H1 (cell line): ENCODE measurements around the gene COL27A1. TPM values are rescaled to one million over a fixed set of nuclear protein-coding genes. Genes with fewer than 3 reads are reported as not detected.

Experiments
- CTCF ChIA-PET: fragments of 300-600 bp; sonication (Branson Sonifier 250); formaldehyde crosslinking; loops from one replicate; lab custom pipeline; 2021; ENCODE audit not compliant: partially characterized antibody; lab: Charles Lee
- POLR2A ChIA-PET: fragments of 300-600 bp; sonication (Branson Sonifier 250); formaldehyde crosslinking; loops from one replicate; lab custom pipeline; 2021; ENCODE audit warnings: inconsistent platforms; ENCODE audit not compliant: partially characterized antibody; lab: Charles Lee
- DNase-seq, 2 experiments: peaks; one replicate each; pipeline versions ENCODE4 v3.0.0 to v3.0.0-alpha.2; 2010 to 2022; ENCODE audit warnings: low spot score in 2 of 2, low read depth in 1 of 2, mixed read lengths in 1 of 2
- FAIRE-seq: peaks from 2 replicates; lab custom pipeline; 2011; peaks lifted over from hg19 to GRCh38; lab: Jason Lieb, UNC
- H2AFZ ChIP-seq: 2 replicates; pipeline ENCODE4 v1.8.1; 2012; ENCODE audit warnings: low read length, inconsistent platforms
- H2AK5ac ChIP-seq: 2 replicates; pipeline ENCODE4 v1.6.1; 2013; ENCODE audit warnings: low read depth, low read length
- H2BK120ac ChIP-seq: replicated peaks from 2 replicates; pipeline ENCODE3; 2013; ENCODE audit warnings: low read depth, low read length, inconsistent platforms
- H2BK12ac ChIP-seq: 2 replicates; pipeline ENCODE4 v1.6.1; 2013; ENCODE audit warnings: low read depth, low read length
- H2BK15ac ChIP-seq: 2 replicates; pipeline ENCODE4 v1.6.1; 2013; ENCODE audit warnings: low read length
- H2BK20ac ChIP-seq: 2 replicates; pipeline ENCODE4 v1.6.1; 2013; ENCODE audit warnings: low read length
- H2BK5ac ChIP-seq: 2 replicates; pipeline ENCODE4 v1.6.1; 2013; ENCODE audit warnings: low read depth, low read length
- H3K14ac ChIP-seq: 2 replicates; pipeline ENCODE4 v1.6.1; 2013; ENCODE audit warnings: inconsistent platforms; ENCODE audit not compliant: insufficient read length
- H3K18ac ChIP-seq: 2 replicates; pipeline ENCODE4 v1.6.1; 2013; ENCODE audit warnings: low read length; ENCODE audit errors: extremely low read depth
- H3K23ac ChIP-seq: 2 replicates; pipeline ENCODE4 v1.6.1; 2013; ENCODE audit warnings: inconsistent platforms; ENCODE audit not compliant: insufficient read length
- H3K23me2 ChIP-seq: 2 replicates; pipeline ENCODE4 v1.6.1; 2013; ENCODE audit warnings: low read depth, low read length
- H3K27ac ChIP-seq: 2 replicates; pipeline ENCODE4 v1.6.1; 2011; ENCODE audit warnings: low read depth, low read length, inconsistent platforms
- H3K27me3 ChIP-seq, 4 experiments: replicated peaks in 1 of 4; 1 replicate in 1 of 4; 2 replicates in 3 of 4; pipeline versions ENCODE4 v1.6.1 to v1.8.1; 2011 to 2013; ENCODE audit warnings: low read length in 3 of 4, mild to moderate bottlenecking in 3 of 4, inconsistent platforms in 2 of 4, mixed read lengths in 2 of 4, moderate library complexity in 1 of 4; ENCODE audit not compliant: control insufficient read depth in 3 of 4, insufficient read depth in 3 of 4; ENCODE audit errors: extremely low read depth in 1 of 4
- H3K36me3 ChIP-seq, 4 experiments: 2 replicates each; pipeline versions ENCODE4 v1.6.1 to v1.8.1; 2011 to 2013; ENCODE audit warnings: mild to moderate bottlenecking in 4 of 4, low read length in 3 of 4, moderate library complexity in 2 of 4, control low read depth in 1 of 4, inconsistent platforms in 1 of 4; ENCODE audit not compliant: insufficient read depth in 4 of 4, control insufficient read depth in 2 of 4
- H3K4ac ChIP-seq: replicated peaks from 2 replicates; pipeline ENCODE3; 2013; ENCODE audit warnings: low read length, low read depth, mixed read lengths, inconsistent platforms; ENCODE audit not compliant: insufficient read length
- H3K4me1 ChIP-seq, 4 experiments: replicated peaks in 1 of 4; 1 replicate in 1 of 4; 2 replicates in 3 of 4; pipeline versions ENCODE4 v1.6.1 to v1.8.1; 2011 to 2013; ENCODE audit warnings: low read length in 3 of 4, inconsistent platforms in 2 of 4, mixed read lengths in 1 of 4; ENCODE audit not compliant: insufficient read depth in 4 of 4, control insufficient read depth in 3 of 4
- H3K4me2 ChIP-seq, 2 experiments: 2 replicates each; pipeline versions ENCODE4 v1.6.1 to v1.8.1; 2011 to 2013; ENCODE audit warnings: low read depth in 2 of 2, low read length in 2 of 2, control low read depth in 1 of 2, inconsistent platforms in 1 of 2, mild to moderate bottlenecking in 1 of 2; ENCODE audit not compliant: insufficient read depth in 1 of 2
- H3K4me3 ChIP-seq, 4 experiments: fragments of 200-600, 300-600 bp in 1 of 4; sonication (generic), shearing (Covaris generic), sonication (Bioruptor Twin) in 1 of 4; 2 replicates each; pipeline versions ENCODE4 v1.5.1 to v1.8.1; 2011 to 2016; ENCODE audit warnings: low read length in 4 of 4, low read depth in 3 of 4, control low read depth in 2 of 4, inconsistent platforms in 2 of 4, mild to moderate bottlenecking in 2 of 4, mixed read lengths in 1 of 4, moderate library complexity in 1 of 4; ENCODE audit not compliant: insufficient read depth in 2 of 4; ENCODE audit errors: extremely low read depth in 1 of 4
- H3K56ac ChIP-seq: replicated peaks from 2 replicates; pipeline ENCODE3; 2013; ENCODE audit warnings: low read depth, mild to moderate bottlenecking, mixed read lengths, low read length, inconsistent platforms; ENCODE audit not compliant: insufficient read length
- H3K79me1 ChIP-seq: 2 replicates; pipeline ENCODE4 v1.6.1; 2013; ENCODE audit warnings: low read depth, low read length, control low read depth
- H3K79me2 ChIP-seq, 2 experiments: 2 replicates each; pipeline versions ENCODE4 v1.6.1 to v1.8.1; 2012 to 2013; ENCODE audit warnings: low read length in 2 of 2, mild to moderate bottlenecking in 2 of 2, inconsistent platforms in 1 of 2; ENCODE audit not compliant: insufficient read depth in 2 of 2, control insufficient read depth in 1 of 2
- H3K9ac ChIP-seq, 4 experiments: replicated peaks in 1 of 4; 1 replicate in 1 of 4; 2 replicates in 3 of 4; pipeline versions ENCODE4 v1.6.1 to v1.8.1; 2011 to 2013; ENCODE audit warnings: low read depth in 3 of 4, low read length in 3 of 4, control low read depth in 2 of 4, mild to moderate bottlenecking in 2 of 4, moderate library complexity in 2 of 4, inconsistent platforms in 1 of 4; ENCODE audit errors: extremely low read depth in 1 of 4
- H3K9me3 ChIP-seq, 2 experiments: 2 replicates each; pipeline versions ENCODE4 v1.6.1 to v1.8.1; 2012 to 2013; ENCODE audit warnings: mild to moderate bottlenecking in 2 of 2, moderate library complexity in 2 of 2, control low read depth in 1 of 2, inconsistent platforms in 1 of 2, low read depth in 1 of 2, low read length in 1 of 2, mixed read lengths in 1 of 2; ENCODE audit not compliant: insufficient read depth in 2 of 2
- H4K20me1 ChIP-seq, 2 experiments: replicated peaks in 1 of 2; 2 replicates each; pipeline versions ENCODE3 to v1.8.1; 2011 to 2013; ENCODE audit warnings: inconsistent platforms in 2 of 2, low read length in 2 of 2, mild to moderate bottlenecking in 1 of 2; ENCODE audit not compliant: insufficient read depth in 2 of 2, control insufficient read depth in 1 of 2
- H4K5ac ChIP-seq: 2 replicates; pipeline ENCODE4 v1.6.1; 2013; ENCODE audit warnings: low read length, low read depth, mixed read lengths, inconsistent platforms; ENCODE audit not compliant: insufficient read length
- H4K8ac ChIP-seq: 2 replicates; pipeline ENCODE4 v1.8.0; 2013; ENCODE audit warnings: mild to moderate bottlenecking, moderate library complexity, low read length, inconsistent platforms; ENCODE audit not compliant: insufficient read depth; ENCODE audit errors: extremely low read depth
- H4K91ac ChIP-seq: replicated peaks from 2 replicates; pipeline ENCODE3; 2013; ENCODE audit warnings: low read length, mixed read lengths, inconsistent platforms; ENCODE audit not compliant: insufficient read length
- ATF2 ChIP-seq: IDR thresholded peaks from 2 replicates; pipeline ENCODE4 v1.6.1; 2012; ENCODE audit warnings: low read length, inconsistent platforms
- CHD2 ChIP-seq: IDR thresholded peaks from 2 replicates; pipeline ENCODE4 v1.6.1; 2012; ENCODE audit warnings: low read length, improper control_type of control experiment
- JUND ChIP-seq: IDR thresholded peaks from 2 replicates; pipeline ENCODE4 v1.6.1; 2011; ENCODE audit warnings: mild to moderate bottlenecking, improper control_type of control experiment, low read length
- WGBS, 2 experiments: shearing (Covaris generic) in 1 of 2; methylation state at CpG; one replicate each; pipeline versions ENCODE4 v1.1.6 to v1.1.7; 2013 to 2015; ENCODE audit warnings: low lambda C conversion rate in 2 of 2, mixed read lengths in 2 of 2, inconsistent platforms in 1 of 2, low coverage in 1 of 2, missing lambda C conversion rate in 1 of 2; ENCODE audit not compliant: insufficient replicate concordance in 2 of 2, insufficient coverage in 1 of 2, insufficient read length in 1 of 2; ENCODE audit errors: extremely low coverage in 1 of 2, missing lambda C conversion rate in 1 of 2; 5-methylcytosine and 5-hydroxymethylcytosine counted together
- polyA plus RNA-seq, 7 experiments: library from polyadenylated mRNA; depleted of rRNA in 3 of 7; stranded (reverse) in 5 of 7; unstranded in 2 of 7; fragments of >200 nt in 5 of 7; fragments of 200-250 nt in 2 of 7; gene quantifications; 1 replicate in 5 of 7; 2 replicates in 1 of 7; 4 replicates in 1 of 7; pipeline versions ENCODE4 v1.2.1 to v1.2.3, GENCODE V29; 2011 to 2013; ENCODE audit warnings: missing spikeins in 2 of 7, mixed read lengths in 2 of 7
- total RNA-seq: library from RNA; stranded (reverse); fragmentation: NEBNext Ultra II Directional; extraction: Animal tissue kit (Norgen Biotek cat#: 25700); gene quantifications from 2 replicates; pipeline ENCODE4 v1.2.1, GENCODE V29; 2021

COL27A1 gene
- total and polyA plus RNA-seq, 2 of the 8 experiments (the other 6 are each of a cell fraction or from before 2014, with no cell fraction given) = 15.1 to 22.8 TPM

GRCh38 chr9:114240647-114241558, 85.6 kb downstream of the COL27A1 start:
- H2BK120ac ChIP-seq = no peak overlapping the region
- DNase-seq = no peak
- no peak for FAIRE-seq
- H2BK12ac ChIP-seq = no peak overlapping the region
- no peak overlapping the region for H2AK5ac ChIP-seq
- H3K36me3 ChIP-seq = no peaks in the 10 kb centered on the region; a peak in 2 of 8 replicates
- H2BK5ac ChIP-seq = no peak overlapping the region
- no peak overlapping the region for H4K91ac ChIP-seq
- H3K4me3 ChIP-seq = no peak overlapping the region
- H3K9ac ChIP-seq = no peak overlapping the region
- no peak overlapping the region; the same call in 1 of the 2 replicates for H4K8ac ChIP-seq
- H4K5ac ChIP-seq = no peak overlapping the region
- H3K14ac ChIP-seq = no peak overlapping the region
- no peak overlapping the region for H3K4me2 ChIP-seq
- H4K20me1 ChIP-seq = no peaks in the 10 kb centered on the region
- H3K56ac ChIP-seq = no peak overlapping the region
- H3K23me2 ChIP-seq = no peaks in the 10 kb centered on the region
- no peaks in the 10 kb centered on the region; a peak in 2 of 7 replicates for H3K27me3 ChIP-seq
- H3K27ac ChIP-seq = no peak overlapping the region
- H3K18ac ChIP-seq = no peak overlapping the region; the same call in 1 of the 2 replicates
- 87% methylated on average over 21 of the region's 21 CpGs; no CpG with 5 or more reads in 1 of the 2 experiments for WGBS, 2 experiments
- ChIA-PET POLR2A (no interaction called here), CTCF (interaction anchor here (0.8 to 3.0 kb wide), 12 partner anchors 10 to 158 kb away, joined by 3 to 11 read pairs (median 4); partner anchors contain the start of gene COL27A1)
- no peaks in the 10 kb centered on the region for H3K9me3 ChIP-seq
- no peak overlapping the region for H3K23ac ChIP-seq
- no peak overlapping the region for H2AFZ ChIP-seq
- H3K4me1 ChIP-seq = no peaks in the 10 kb centered on the region
- H2BK15ac ChIP-seq = no peak overlapping the region
- no peaks in the 10 kb centered on the region for H3K79me1 ChIP-seq
- H2BK20ac ChIP-seq = no peak overlapping the region
- no peaks in the 10 kb centered on the region for H3K79me2 ChIP-seq
- H3K4ac ChIP-seq = no peak overlapping the region
- no peak for TF ChIP-seq CHD2
- no peak for TF ChIP-seq JUND
- no peak for TF ChIP-seq ATF2
